GM21360 (cell line): ENCODE measurements around the gene PTP4A2.

ENCODE experiments used
- ATAC-seq: cut with Tn5 transposase; IDR thresholded peaks from one replicate; pipeline ENCODE4 v1.9.1; 2021; ENCODE audit warnings: mild to moderate bottlenecking, moderate library complexity; ENCODE audit not compliant: unreplicated experiment

PTP4A2 gene

GRCh38 chr1:31938184-31938975 lies at the start of gene PTP4A2:
Gene PTP4A2, minus strand, starts transcription at chr1:31938368. Its CDS starts 19,303 bp downstream, at chr1:31919065.
- ATAC-seq: peak; percentile 62

- ATAC-seq: no peak
Observed at GRCh38 chr1:31987135-31987619, 49.0 kb upstream of the PTP4A2 start.

- ATAC-seq: peak; percentile 43
Observed at GRCh38 chr1:31985430-31985829, 47.3 kb upstream of the PTP4A2 start.

- no peak for ATAC-seq
Observed at GRCh38 chr1:31984419-31985347, 46.5 kb upstream of the PTP4A2 start.

- no peak for ATAC-seq
Observed at GRCh38 chr1:31981972-31982371, 43.8 kb upstream of the PTP4A2 start.

GRCh38 chr1:31981456-31981839 lies 43.3 kb upstream of the PTP4A2 start:
- ATAC-seq: no peak

GRCh38 chr1:31980835-31981455 lies 42.8 kb upstream of the PTP4A2 start:
- no peak for ATAC-seq

GRCh38 chr1:31978843-31979400 lies 40.8 kb upstream of the PTP4A2 start:
- ATAC-seq: no peak

- ATAC-seq: no peak
Observed at GRCh38 chr1:31977385-31978131, 39.4 kb upstream of the PTP4A2 start.

- no peak for ATAC-seq
Observed at GRCh38 chr1:31976401-31976800, 38.2 kb upstream of the PTP4A2 start.

- no peak for ATAC-seq
Observed at GRCh38 chr1:31970873-31971272, 32.7 kb upstream of the PTP4A2 start.

GRCh38 chr1:31961536-31961935 lies 23.4 kb upstream of the PTP4A2 start:
- no peak for ATAC-seq

- no peak for ATAC-seq
Observed at GRCh38 chr1:31959521-31960340, 21.6 kb upstream of the PTP4A2 start.

- ATAC-seq: no peak
Observed at GRCh38 chr1:31957701-31958674, 19.8 kb upstream of the PTP4A2 start.

GRCh38 chr1:31955917-31956736 lies 18.0 kb upstream of the PTP4A2 start:
- peak; percentile 68 for ATAC-seq

- ATAC-seq: no peak
Observed at GRCh38 chr1:31954607-31955283, 16.6 kb upstream of the PTP4A2 start.

- no peak for ATAC-seq
Observed at GRCh38 chr1:31952825-31953220, 14.7 kb upstream of the PTP4A2 start.
